Measurements from ENCODE around the gene STEAP3. TPM values are rescaled to one million over a fixed set of nuclear protein-coding genes. Genes with fewer than 3 reads are reported as not detected.
A peak's percentile ranks its signal among the peaks of the same experiment; 100 is the strongest.

Gene STEAP3
- total RNA-seq, 1 experiment from 2014 or later = 15.4 TPM

DNA sequence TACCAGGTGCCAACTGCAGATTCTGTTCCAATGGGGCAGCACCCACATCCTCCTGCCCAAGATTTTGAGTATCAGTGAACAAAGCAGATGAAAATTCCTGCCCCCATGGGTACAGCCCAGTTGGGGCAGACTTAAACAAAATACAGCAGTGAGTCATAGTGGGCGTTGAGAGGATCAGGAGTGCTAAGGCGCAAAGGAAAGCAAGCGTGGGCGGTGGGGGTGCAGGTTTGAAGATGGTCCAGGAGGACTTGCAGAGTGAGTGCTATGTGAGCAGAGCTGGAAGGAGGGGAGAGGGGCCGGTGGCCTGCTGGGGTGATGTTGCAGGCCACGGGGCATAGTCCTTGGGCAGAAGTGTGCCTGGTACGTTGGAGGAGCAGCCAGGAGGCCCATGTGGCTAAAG lies 24.7 kb downstream of the STEAP3 start:
- no peak overlapping the region for H3K18ac ChIP-seq (ENCODE audit: insufficient read length, low read depth, low read length)
- H3K27ac Mint-ChIP-seq = peak overlapping the region in 1 of 3 experiments; percentile 58; a peak in 4 of 7 replicates
- no peak overlapping the region for H4K5ac ChIP-seq (ENCODE audit: insufficient read length, low read depth, low read length)
- H3K27me3 ChIP-seq (ENCODE audit: insufficient read depth, low read length) = no peaks in the 10 kb centered on the region; the same call in 1 of the 2 replicates
- no peak overlapping the region for H3K4me2 ChIP-seq (ENCODE audit: insufficient read depth, insufficient read length, low read length)
- H3K4me1 Mint-ChIP-seq = peaks cover 16 to 28% of the 10 kb centered on the region in 2 experiments
- no peak overlapping the region for H2BK20ac ChIP-seq (ENCODE audit: low read depth, low read length, poor library complexity, severe bottlenecking)
- H4K20me1 ChIP-seq (ENCODE audit: control insufficient read depth, insufficient read depth, insufficient read length) = no peaks in the 10 kb centered on the region
- H3K4ac ChIP-seq (ENCODE audit: low read depth, low read length) = no peak overlapping the region
- H2BK5ac ChIP-seq (ENCODE audit: insufficient read length, low read length) = no peak overlapping the region
- no peak for TF ChIP-seq CTCF (conservative IDR thresholded peaks at IDR 0.05)
- H2BK15ac ChIP-seq (ENCODE audit: low read depth, low read length) = no peak overlapping the region
- H2BK120ac ChIP-seq (ENCODE audit: low read depth, low read length, poor library complexity, severe bottlenecking) = no peak overlapping the region
- peaks cover 23 to 48% (median 41%) of the 10 kb centered on the region in 3 experiments for H3K36me3 Mint-ChIP-seq (ENCODE audit: insufficient read depth in 1 of 3, low read depth in 3 of 3)
- no peak overlapping the region for H3T11ph ChIP-seq (ENCODE audit: low read length)
- no peak overlapping the region for H3K56ac ChIP-seq (ENCODE audit: insufficient read length, low read depth, low read length)
- no peaks in the 10 kb centered on the region; a peak in 1 of 5 replicates for H3K9me3 Mint-ChIP-seq
- no peak overlapping the region for H3K23ac ChIP-seq (ENCODE audit: insufficient read length, low read depth, low read length)
- H4K8ac ChIP-seq (replicated peaks; ENCODE audit: insufficient read length, low read depth, low read length) = no peak overlapping the region
- no peaks in the 10 kb centered on the region for H3K27me3 Mint-ChIP-seq (ENCODE audit: low read depth)
- H3K9me3 ChIP-seq (ENCODE audit: control insufficient read depth, low read depth, low read length) = no peaks in the 10 kb centered on the region
- no peak overlapping the region for H3K9ac ChIP-seq (ENCODE audit: extremely low read depth, insufficient read length, low read length)
- H3K23me2 ChIP-seq (ENCODE audit: insufficient read length, low read depth, low read length, poor library complexity, severe bottlenecking) = no peaks in the 10 kb centered on the region
- H3K79me1 ChIP-seq (ENCODE audit: insufficient read depth, low read depth, low read length, poor library complexity, severe bottlenecking) = no peaks in the 10 kb centered on the region
- no peak overlapping the region for H4K91ac ChIP-seq (ENCODE audit: insufficient read length, low read depth, low read length)
- H3K14ac ChIP-seq (ENCODE audit: insufficient read depth, low read length) = no peak overlapping the region
- no peak overlapping the region for H3K27ac ChIP-seq (ENCODE audit: insufficient read length, low read depth, low read length)
- H3K79me2 ChIP-seq (ENCODE audit: insufficient read depth, low read length) = no peaks in the 10 kb centered on the region
- WGBS (ENCODE audit: extremely low coverage, insufficient read length, low lambda C conversion rate) = no CpG with 5 or more reads among the region's 7 CpGs
- H3K4me3 Mint-ChIP-seq = peak overlapping the region in 1 of 2 experiments; percentile 24; a peak in 1 of 5 replicates
- no peak for DNase-seq
- no peak overlapping the region for H2AK5ac ChIP-seq (ENCODE audit: insufficient read length, low read length)
- H2AFZ ChIP-seq (ENCODE audit: low read length) = no peak overlapping the region
- no peak overlapping the region for H2BK12ac ChIP-seq (ENCODE audit: insufficient read length, low read depth, low read length)
- no peaks in the 10 kb centered on the region for H3K4me1 ChIP-seq (ENCODE audit: insufficient read depth, low read length)
